ENCODE results near the gene SLC39A9.
"Not testable (repeated sequence)": the region's sequence is repeated elsewhere in the genome, so short reads cannot be mapped to it uniquely, and the experiment has no call there.

SLC39A9 gene

GRCh38 chr14:69378274-69378673 is 20.2 kb upstream of the SLC39A9 start:
- in situ Hi-C loops (cut with MboI; ENCODE audit: low sequenced_read_pairs) = no loop called here
- H3K36me3 ChIP-seq (replicated peaks) = peaks cover 61% of the 10 kb centered on the region

GRCh38 chr14:69387311-69387710 is 11.2 kb upstream of the SLC39A9 start:
- H3K36me3 ChIP-seq (replicated peaks) = peaks cover 88% of the 10 kb centered on the region
- H3K4me1 ChIP-seq = peaks cover 3% of the 10 kb centered on the region; the same call in 1 of the 2 replicates
- no peaks in the 10 kb centered on the region for H3K9me3 ChIP-seq
- no peak for DNase-seq (ENCODE audit: low spot score in 2 of 2)
- no peak overlapping the region for H3K4me3 ChIP-seq
- no peaks in the 10 kb centered on the region for H3K27me3 ChIP-seq (ENCODE audit: low read depth)
- in situ Hi-C loops (cut with MboI; ENCODE audit: low sequenced_read_pairs) = no loop called here

More at GRCh38 chr14:69378274-69378673, 20.2 kb upstream of the SLC39A9 start:
- H3K9me3 ChIP-seq = no peaks in the 10 kb centered on the region
- H3K27me3 ChIP-seq (ENCODE audit: low read depth) = no peaks in the 10 kb centered on the region
- H3K4me1 ChIP-seq = no peaks in the 10 kb centered on the region
- no peak overlapping the region for H3K4me3 ChIP-seq
- DNase-seq (ENCODE audit: low spot score in 2 of 2) = no peak

GRCh38 chr14:69391400-69391799 is 7.1 kb upstream of the SLC39A9 start:
- peaks cover 89% of the 10 kb centered on the region for H3K36me3 ChIP-seq (replicated peaks)

GRCh38 chr14:69392481-69392880 is 6.0 kb upstream of the SLC39A9 start:
- in situ Hi-C loops (cut with MboI; ENCODE audit: low sequenced_read_pairs) = no loop called here
- H3K4me3 ChIP-seq = no peak overlapping the region
- peaks cover 82% of the 10 kb centered on the region for H3K36me3 ChIP-seq (replicated peaks)
- H3K9me3 ChIP-seq = no peaks in the 10 kb centered on the region
- H3K27me3 ChIP-seq (ENCODE audit: low read depth) = no peaks in the 10 kb centered on the region
- peaks cover 12% of the 10 kb centered on the region for H3K4me1 ChIP-seq
- no peak for DNase-seq (ENCODE audit: low spot score in 2 of 2)

More at GRCh38 chr14:69391400-69391799, 7.1 kb upstream of the SLC39A9 start:
- H3K4me1 ChIP-seq; H3K9me3 ChIP-seq; in situ Hi-C loops (cut with MboI; ENCODE audit: low sequenced_read_pairs); DNase-seq (ENCODE audit: low spot score in 2 of 2); H3K27me3 ChIP-seq (ENCODE audit: low read depth); H3K4me3 ChIP-seq: not testable (repeated sequence)

GRCh38 chr14:69395929-69396328 is 2.6 kb upstream of the SLC39A9 start:
- Histone ChIP-seq H3K27me3 (ENCODE audit: low read depth) (no peaks in the 10 kb centered on the region), H3K36me3 (replicated peaks) (peaks cover 56% of the 10 kb centered on the region), H3K4me3 (no peak overlapping the region), H3K4me1 (peaks cover 14% of the 10 kb centered on the region), H3K9me3 (no peaks in the 10 kb centered on the region)
- in situ Hi-C loops (cut with MboI; ENCODE audit: low sequenced_read_pairs) = no loop called here
- no peak for DNase-seq (ENCODE audit: low spot score in 2 of 2)

- H3K27me3 ChIP-seq (ENCODE audit: low read depth) = no peaks in the 10 kb centered on the region
- no peaks in the 10 kb centered on the region for H3K9me3 ChIP-seq
- in situ Hi-C loops (cut with MboI; ENCODE audit: low sequenced_read_pairs) = no loop called here
- DNase-seq (ENCODE audit: low spot score in 2 of 2) = no peak
- H3K36me3 ChIP-seq (replicated peaks) = peaks cover 31% of the 10 kb centered on the region
- peak overlapping the region; percentile 80 for H3K4me3 ChIP-seq
- peaks cover 25% of the 10 kb centered on the region for H3K4me1 ChIP-seq
Observed at GRCh38 chr14:69398818-69399210, 322 bp downstream of the SLC39A9 start.

- peaks cover 25% of the 10 kb centered on the region for H3K4me1 ChIP-seq
- H3K4me3 ChIP-seq = peak overlapping the region; percentile 80
- DNase-seq (ENCODE audit: low spot score in 2 of 2) = no peak
- no peaks in the 10 kb centered on the region for H3K9me3 ChIP-seq
- no peaks in the 10 kb centered on the region for H3K27me3 ChIP-seq (ENCODE audit: low read depth)
- peaks cover 24% of the 10 kb centered on the region for H3K36me3 ChIP-seq (replicated peaks)
- in situ Hi-C loops (cut with MboI; ENCODE audit: low sequenced_read_pairs) = no loop called here
Observed at GRCh38 chr14:69399750-69400149, 1.3 kb downstream of the SLC39A9 start.

GRCh38 chr14:69400154-69400553 is 1.7 kb downstream of the SLC39A9 start:
- peak overlapping the region; percentile 80 for H3K4me3 ChIP-seq
- H3K4me1 ChIP-seq = peaks cover 25% of the 10 kb centered on the region
- H3K27me3 ChIP-seq (ENCODE audit: low read depth) = no peaks in the 10 kb centered on the region
- in situ Hi-C loops (cut with MboI; ENCODE audit: low sequenced_read_pairs) = no loop called here
- DNase-seq (ENCODE audit: low spot score in 2 of 2) = no peak
- H3K36me3 ChIP-seq (replicated peaks) = peaks cover 20% of the 10 kb centered on the region
- H3K9me3 ChIP-seq = no peaks in the 10 kb centered on the region

- in situ Hi-C loops (cut with MboI; ENCODE audit: low sequenced_read_pairs) = no loop called here
Observed at GRCh38 chr14:69401841-69402240, 3.3 kb downstream of the SLC39A9 start.

GRCh38 chr14:69404478-69404877 is 6.0 kb downstream of the SLC39A9 start:
- Histone ChIP-seq H3K4me3 (no peak overlapping the region), H3K4me1 (peaks cover 15% of the 10 kb centered on the region), H3K27me3 (ENCODE audit: low read depth) (no peaks in the 10 kb centered on the region), H3K36me3 (replicated peaks) (no peaks in the 10 kb centered on the region; the same call in 1 of the 2 replicates), H3K9me3 (no peaks in the 10 kb centered on the region)
- in situ Hi-C loops (cut with MboI; ENCODE audit: low sequenced_read_pairs) = no loop called here
- DNase-seq (ENCODE audit: low spot score in 2 of 2) = no peak

More at GRCh38 chr14:69401841-69402240, 3.3 kb downstream of the SLC39A9 start:
- H3K36me3 ChIP-seq (replicated peaks) = peaks cover 4% of the 10 kb centered on the region
- H3K27me3 ChIP-seq (ENCODE audit: low read depth) = no peaks in the 10 kb centered on the region
- no peak for DNase-seq (ENCODE audit: low spot score in 2 of 2)
- peaks cover 17% of the 10 kb centered on the region for H3K4me1 ChIP-seq
- no peaks in the 10 kb centered on the region for H3K9me3 ChIP-seq
- peak overlapping the region; percentile 80; the same call in 1 of the 2 replicates for H3K4me3 ChIP-seq

GRCh38 chr14:69404883-69405282 is 6.4 kb downstream of the SLC39A9 start:
- DNase-seq (ENCODE audit: low spot score in 2 of 2) = no peak
- H3K36me3 ChIP-seq (replicated peaks) = no peaks in the 10 kb centered on the region; the same call in 1 of the 2 replicates
- H3K4me3 ChIP-seq = no peak overlapping the region
- in situ Hi-C loops (cut with MboI; ENCODE audit: low sequenced_read_pairs) = no loop called here
- no peaks in the 10 kb centered on the region for H3K9me3 ChIP-seq
- peaks cover 15% of the 10 kb centered on the region for H3K4me1 ChIP-seq
- no peaks in the 10 kb centered on the region for H3K27me3 ChIP-seq (ENCODE audit: low read depth)

- H3K36me3 ChIP-seq (replicated peaks) = no peaks in the 10 kb centered on the region; the same call in 1 of the 2 replicates
- peaks cover 11% of the 10 kb centered on the region for H3K4me1 ChIP-seq
- no peaks in the 10 kb centered on the region for H3K27me3 ChIP-seq (ENCODE audit: low read depth)
- no peak for DNase-seq (ENCODE audit: low spot score in 2 of 2)
- in situ Hi-C loops (cut with MboI; ENCODE audit: low sequenced_read_pairs) = no loop called here
- H3K9me3 ChIP-seq = no peaks in the 10 kb centered on the region
- H3K4me3 ChIP-seq = no peak overlapping the region
Observed at GRCh38 chr14:69405762-69406161, 7.3 kb downstream of the SLC39A9 start.

GRCh38 chr14:69408331-69408960 is 10.0 kb downstream of the SLC39A9 start:
- in situ Hi-C loops (cut with MboI; ENCODE audit: low sequenced_read_pairs) = no loop called here
- no peaks in the 10 kb centered on the region for H3K9me3 ChIP-seq
- no peaks in the 10 kb centered on the region; the same call in 1 of the 2 replicates for H3K36me3 ChIP-seq (replicated peaks)
- no peak overlapping the region for H3K4me3 ChIP-seq
- no peaks in the 10 kb centered on the region for H3K27me3 ChIP-seq (ENCODE audit: low read depth)
- H3K4me1 ChIP-seq = no peaks in the 10 kb centered on the region
- no peak for DNase-seq (ENCODE audit: low spot score in 2 of 2)

- Histone ChIP-seq H3K4me1 (no peaks in the 10 kb centered on the region), H3K27me3 (ENCODE audit: low read depth) (no peaks in the 10 kb centered on the region), H3K36me3 (replicated peaks) (no peaks in the 10 kb centered on the region), H3K4me3 (no peak overlapping the region), H3K9me3 (peaks cover 5% of the 10 kb centered on the region)
- DNase-seq (ENCODE audit: low spot score in 2 of 2) = no peak
- in situ Hi-C loops (cut with MboI; ENCODE audit: low sequenced_read_pairs) = no loop called here
Observed at GRCh38 chr14:69413483-69413882, 15.0 kb downstream of the SLC39A9 start.

GRCh38 chr14:69416087-69416486 is 17.6 kb downstream of the SLC39A9 start:
- H3K27me3 ChIP-seq (ENCODE audit: low read depth); DNase-seq (ENCODE audit: low spot score in 2 of 2); H3K9me3 ChIP-seq; in situ Hi-C loops (cut with MboI; ENCODE audit: low sequenced_read_pairs); H3K36me3 ChIP-seq (replicated peaks); H3K4me1 ChIP-seq; H3K4me3 ChIP-seq: not testable (repeated sequence)

Data from HAP-1 (cell line).